GM12878 (cell line): ENCODE data around the gene GLO1. TPM values are rescaled to one million over a fixed set of nuclear protein-coding genes. Genes with fewer than 3 reads are reported as not detected.

ENCODE experiments used
- ATAC-seq: fragments of 200-7000 bp; cut with Tn5 transposase; 3 replicates; pipeline ENCODE4 v1.9.1; 2020; ENCODE audit warnings: mild to moderate bottlenecking, moderate library complexity
- BruUV-seq: library from RNA; stranded (reverse); fragments of 400-500 nt; replicated peaks from 2 replicates; lab custom pipeline; 2021; lab: Mats Ljungman, UMichigan
- CTCF ChIA-PET: fragments of 300-600 bp; sonication (Branson Sonifier 250); formaldehyde crosslinking; extraction: SDS; loops from one replicate; lab custom pipeline; 2021; ENCODE audit warnings: inconsistent platforms; lab: Yijun Ruan, JAX
- POLR2A ChIA-PET: fragments of 350-600 bp; formaldehyde crosslinking; extraction: SDS; loops from one replicate; lab custom pipeline; 2021; ENCODE audit warnings: inconsistent platforms; lab: Charles Lee
- RAD21 ChIA-PET: fragments of 300-600 bp; sonication (Branson Sonifier 250); formaldehyde crosslinking; loops from one replicate; lab custom pipeline; 2023; ENCODE audit warnings: antibody characterized with exemption; ENCODE audit not compliant: unreplicated experiment; lab: Charles Lee
- SMC1A ChIA-PET: fragments of 300-600 bp; sonication (Branson Sonifier 250); formaldehyde crosslinking; loops from one replicate; lab custom pipeline; 2023; ENCODE audit not compliant: unreplicated experiment, uncharacterized antibody; lab: Charles Lee
- DNase-seq: peaks from one replicate; pipeline ENCODE4 v3.0.0-alpha.2; 2011; ENCODE audit warnings: low read depth, low spot score
- FAIRE-seq: peaks from 3 replicates; lab custom pipeline; 2011; peaks lifted over from hg19 to GRCh38; lab: Jason Lieb, UNC
- H2AFZ ChIP-seq: 2 replicates; pipeline ENCODE4 v1.6.0; 2011; ENCODE audit warnings: low read depth, low read length, control low read depth; ENCODE audit not compliant: control insufficient read depth
- H3K27ac ChIP-seq: 2 replicates; pipeline ENCODE4 v1.5.1; 2011; ENCODE audit warnings: control low read depth; ENCODE audit not compliant: control insufficient read depth, insufficient read depth
- H3K27me3 ChIP-seq, 2 experiments: replicated peaks in 1 of 2; 2 replicates each; pipeline versions ENCODE4 v1.6.0 to v1.6.1; 2011; ENCODE audit warnings: low read length in 1 of 2; ENCODE audit not compliant: control insufficient read depth in 2 of 2, insufficient read depth in 2 of 2
- H3K36me3 ChIP-seq, 2 experiments: 2 replicates each; pipeline ENCODE4 v1.5.1; 2011; ENCODE audit warnings: low read length in 1 of 2; ENCODE audit not compliant: control insufficient read depth in 2 of 2, insufficient read depth in 2 of 2
- H3K4me1 ChIP-seq: 2 replicates; pipeline ENCODE4 v1.6.1; 2011; ENCODE audit warnings: mild to moderate bottlenecking, low read length, moderate library complexity, mixed read lengths; ENCODE audit not compliant: control insufficient read depth, insufficient read depth
- H3K4me2 ChIP-seq: 2 replicates; pipeline ENCODE4 v1.6.0; 2011; ENCODE audit warnings: control low read depth; ENCODE audit not compliant: control insufficient read depth, insufficient read depth
- H3K4me3 ChIP-seq: fragments of 200-600 bp; sonication (generic); 2 replicates; pipeline ENCODE4 v1.5.1; 2016
- H3K79me2 ChIP-seq: 2 replicates; pipeline ENCODE4 v1.6.0; 2011; ENCODE audit warnings: low read length; ENCODE audit not compliant: control insufficient read depth, insufficient read depth
- H3K9ac ChIP-seq: 2 replicates; pipeline ENCODE4 v1.8.0; 2011; ENCODE audit warnings: low read length, control low read depth, mixed read lengths; ENCODE audit not compliant: control insufficient read depth, insufficient read depth
- H3K9me3 ChIP-seq: replicated peaks from 3 replicates; pipeline ENCODE4 v1.5.1; 2011; ENCODE audit warnings: mild to moderate bottlenecking, low read length; ENCODE audit not compliant: control insufficient read depth, insufficient read depth
- H4K20me1 ChIP-seq: 2 replicates; pipeline ENCODE4 v1.6.0; 2011; ENCODE audit not compliant: control insufficient read depth, insufficient read depth
- FOXK2 ChIP-seq: fragments of 450-650 bp; IDR thresholded peaks from 2 replicates; pipeline ENCODE4 v1.6.1; 2017; ENCODE audit warnings: mild to moderate bottlenecking, moderate library complexity
- POU2F2 ChIP-seq: IDR thresholded peaks from 3 replicates; pipeline ENCODE4 v1.6.1; 2011; ENCODE audit warnings: low read depth, mild to moderate bottlenecking, low read length, borderline replicate concordance
- ZNF592 ChIP-seq: fragments of 450-650 bp; IDR thresholded peaks from 2 replicates; pipeline ENCODE4 v1.6.1; 2017; ENCODE audit warnings: mild to moderate bottlenecking, moderate library complexity
- WGBS: methylation state at CpG from one replicate; pipeline ENCODE4 v1.1.6; 2016; ENCODE audit warnings: low lambda C conversion rate; ENCODE audit not compliant: insufficient replicate concordance, insufficient coverage; ENCODE audit errors: missing lambda C conversion rate; 5-methylcytosine and 5-hydroxymethylcytosine counted together
- in situ Hi-C: fragments of 300-500 bp; cut with MboI; formaldehyde crosslinking; loops from 9 replicates; pipeline ENCODE4 v1.14.3; 2018; ENCODE audit warnings: mixed read lengths
- intact Hi-C: fragments of 100-400 bp; cut with micrococcal nuclease; formaldehyde crosslinking; loops from one replicate; pipeline ENCODE4 v1.14.2; 2022; ENCODE audit not compliant: unreplicated experiment
- polyA plus RNA-seq, 11 experiments: library from polyadenylated mRNA; depleted of rRNA in 4 of 11; unstranded in 6 of 11; stranded (reverse) in 5 of 11; fragments of >200 nt; fragmentation: Nextera tagmentation in 4 of 11; fragmentation: Illumina TruSeq in 1 of 11; extraction: Ambion mirVana in 4 of 11; extraction: Trizol in 1 of 11; gene quantifications; 1 replicate in 1 of 11; 2 replicates in 10 of 11; pipeline versions ENCODE4 v1.2.1 to v1.2.3, GENCODE V29; 2011 to 2016; ENCODE audit warnings: inconsistent platforms in 2 of 11, missing spikeins in 2 of 11, low read depth in 1 of 11
- total RNA-seq, 4 experiments: library from RNA; depleted of rRNA in 3 of 4; stranded (reverse); fragments of >200 nt in 3 of 4; fragmentation: Illumina TruSeq in 1 of 4; extraction: Trizol in 1 of 4; gene quantifications; 2 replicates each; pipeline versions ENCODE4 v1.2.1 to v1.2.3, GENCODE V29; 2013 to 2021

Gene GLO1
- total and polyA plus RNA-seq, 10 of the 15 experiments (the other 5 are each of a cell fraction or from before 2014, with no cell fraction given): 105 to 227 (median 150) TPM

GRCh38 chr6:38654263-38654662 lies 48.7 kb downstream of the GLO1 start:
- no peaks in the 10 kb centered on the region for H3K79me2 ChIP-seq
- no peak overlapping the region for H2AFZ ChIP-seq
- TF ChIP-seq POU2F2 (no peak), FOXK2 (no peak), ZNF592 (no peak)
- H3K4me1 ChIP-seq: no peaks in the 10 kb centered on the region
- POLR2A ChIA-PET: no interaction called here
- no peaks in the 10 kb centered on the region for H3K9me3 ChIP-seq
- DNase-seq (no peak), FAIRE-seq (no peak), ATAC-seq (no peak)
- in situ Hi-C loops (no loop called here), intact Hi-C loops (no loop called here)
- WGBS: 73% methylated on average over 2 of the region's 2 CpGs
- no peak overlapping the region for H3K4me2 ChIP-seq
- RAD21 ChIA-PET: no interaction called here
- no peak overlapping the region for H3K4me3 ChIP-seq
- no peaks in the 10 kb centered on the region for H3K36me3 ChIP-seq
- no peak overlapping the region for H3K27ac ChIP-seq
- H3K9ac ChIP-seq: no peak overlapping the region
- BruUV-seq: no TSS peak
- CTCF ChIA-PET: interaction anchor here (1.2 kb wide), 1 partner anchor 11 kb away, joined by 3 read pairs; no protein-coding TSS in a partner anchor
- SMC1A ChIA-PET: interaction anchor here (0.6 kb wide), 1 partner anchor 41 kb away, joined by 3 read pairs; no protein-coding TSS in a partner anchor
- no peaks in the 10 kb centered on the region for H3K27me3 ChIP-seq
- no peaks in the 10 kb centered on the region for H4K20me1 ChIP-seq
